Fibroblast of upper back skin (primary cell): Measurements from ENCODE around the gene GFOD2.
A peak's percentile ranks its signal among the peaks of the same experiment; 100 is the strongest.
"Not testable (repeated sequence)": the region's sequence is repeated elsewhere in the genome, so short reads cannot be mapped to it uniquely, and the experiment has no call there.

ENCODE experiments used
- DNase-seq: peaks from one replicate; pipeline ENCODE4 v3.0.0-alpha.2; 2013

Gene GFOD2

GRCh38 chr16:67719048-67719777 is at the start of gene GFOD2:
Gene GFOD2, minus strand, starts transcription at chr16:67719316. Its CDS starts 33,601 bp downstream, at chr16:67685715.
- peak; percentile 93 for DNase-seq

- DNase-seq: peak; percentile 53
Observed at GRCh38 chr16:67767953-67768352, 48.8 kb upstream of the GFOD2 start.

GRCh38 chr16:67766291-67766690 is 47.2 kb upstream of the GFOD2 start:
- DNase-seq: no peak

GRCh38 chr16:67764158-67764667 is 45.1 kb upstream of the GFOD2 start:
- no peak for DNase-seq

GRCh38 chr16:67763066-67763465 is 44.0 kb upstream of the GFOD2 start:
- DNase-seq: no peak

GRCh38 chr16:67762385-67762784 is 43.3 kb upstream of the GFOD2 start:
- no peak for DNase-seq

GRCh38 chr16:67761924-67762323 is 42.8 kb upstream of the GFOD2 start:
- no peak for DNase-seq

GRCh38 chr16:67760956-67761230 is 41.8 kb upstream of the GFOD2 start:
- DNase-seq: no peak

- no peak for DNase-seq
Observed at GRCh38 chr16:67760206-67760955, 41.3 kb upstream of the GFOD2 start.

GRCh38 chr16:67758966-67759365 is 39.9 kb upstream of the GFOD2 start:
- DNase-seq: no peak

- DNase-seq: no peak
Observed at GRCh38 chr16:67758006-67758405, 38.9 kb upstream of the GFOD2 start.

- no peak for DNase-seq
Observed at GRCh38 chr16:67752641-67753040, 33.5 kb upstream of the GFOD2 start.

GRCh38 chr16:67751331-67751730 is 32.2 kb upstream of the GFOD2 start:
- DNase-seq: not testable (repeated sequence)

GRCh38 chr16:67750466-67750865 is 31.4 kb upstream of the GFOD2 start:
- no peak for DNase-seq

GRCh38 chr16:67749436-67750078 is 30.4 kb upstream of the GFOD2 start:
- no peak for DNase-seq

- DNase-seq: no peak
Observed at GRCh38 chr16:67748834-67749233, 29.7 kb upstream of the GFOD2 start.

GRCh38 chr16:67746846-67747245 is 27.7 kb upstream of the GFOD2 start:
- DNase-seq: no peak

GRCh38 chr16:67741118-67741517 is 22.0 kb upstream of the GFOD2 start:
- no peak for DNase-seq

- DNase-seq: no peak
Observed at GRCh38 chr16:67740391-67740790, 21.3 kb upstream of the GFOD2 start.

- DNase-seq: no peak
Observed at GRCh38 chr16:67736858-67737257, 17.7 kb upstream of the GFOD2 start.

GRCh38 chr16:67734731-67735201 is 15.7 kb upstream of the GFOD2 start:
- DNase-seq: no peak

- DNase-seq: no peak
Observed at GRCh38 chr16:67733734-67734470, 14.8 kb upstream of the GFOD2 start.

GRCh38 chr16:67731753-67732095 is 12.6 kb upstream of the GFOD2 start:
- no peak for DNase-seq
